ENCODE results near the gene TBX5.

The TBX5 gene

GRCh38 chr12:114335607-114336006, 70.3 kb downstream of the TBX5 start:
- no peaks in the 10 kb centered on the region for H3K36me3 ChIP-seq (replicated peaks)
- TF ChIP-seq, protein P1, sequence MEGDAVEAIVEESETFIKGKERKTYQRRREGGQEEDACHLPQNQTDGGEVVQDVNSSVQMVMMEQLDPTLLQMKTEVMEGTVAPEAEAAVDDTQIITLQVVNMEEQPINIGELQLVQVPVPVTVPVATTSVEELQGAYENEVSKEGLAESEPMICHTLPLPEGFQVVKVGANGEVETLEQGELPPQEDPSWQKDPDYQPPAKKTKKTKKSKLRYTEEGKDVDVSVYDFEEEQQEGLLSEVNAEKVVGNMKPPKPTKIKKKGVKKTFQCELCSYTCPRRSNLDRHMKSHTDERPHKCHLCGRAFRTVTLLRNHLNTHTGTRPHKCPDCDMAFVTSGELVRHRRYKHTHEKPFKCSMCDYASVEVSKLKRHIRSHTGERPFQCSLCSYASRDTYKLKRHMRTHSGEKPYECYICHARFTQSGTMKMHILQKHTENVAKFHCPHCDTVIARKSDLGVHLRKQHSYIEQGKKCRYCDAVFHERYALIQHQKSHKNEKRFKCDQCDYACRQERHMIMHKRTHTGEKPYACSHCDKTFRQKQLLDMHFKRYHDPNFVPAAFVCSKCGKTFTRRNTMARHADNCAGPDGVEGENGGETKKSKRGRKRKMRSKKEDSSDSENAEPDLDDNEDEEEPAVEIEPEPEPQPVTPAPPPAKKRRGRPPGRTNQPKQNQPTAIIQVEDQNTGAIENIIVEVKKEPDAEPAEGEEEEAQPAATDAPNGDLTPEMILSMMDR (IDR thresholded peaks at IDR 0.05; ENCODE audit: low read depth, low read length, missing control alignments): no peak
- H3K4me3 ChIP-seq (ENCODE audit: low read depth, low read length): no peak overlapping the region
- in situ Hi-C loops (cut with HindIII; ENCODE audit: low pct_ligation_motif_present, low sequenced_read_pairs): no loop called here
- no peak for DNase-seq
- no peak overlapping the region for H3K27ac ChIP-seq
- no peaks in the 10 kb centered on the region for H3K27me3 ChIP-seq (replicated peaks)

GRCh38 chr12:114334395-114334794, 71.5 kb downstream of the TBX5 start:
- Histone ChIP-seq H3K27ac (no peak overlapping the region), H3K36me3 (replicated peaks) (no peaks in the 10 kb centered on the region), H3K4me3 (ENCODE audit: low read depth, low read length) (no peak overlapping the region), H3K27me3 (replicated peaks) (no peaks in the 10 kb centered on the region)
- DNase-seq: no peak
- in situ Hi-C loops (cut with HindIII; ENCODE audit: low pct_ligation_motif_present, low sequenced_read_pairs): no loop called here
- TF ChIP-seq, protein P1 (IDR thresholded peaks at IDR 0.05; ENCODE audit: low read depth, low read length, missing control alignments): no peak

GRCh38 chr12:114328292-114328691, 77.7 kb downstream of the TBX5 start:
- no peak overlapping the region for H3K27ac ChIP-seq
- no peak for DNase-seq
- no peak overlapping the region for H3K4me3 ChIP-seq (ENCODE audit: low read depth, low read length)
- TF ChIP-seq, protein P1 (IDR thresholded peaks at IDR 0.05; ENCODE audit: low read depth, low read length, missing control alignments): no peak
- no peaks in the 10 kb centered on the region for H3K36me3 ChIP-seq (replicated peaks)
- H3K27me3 ChIP-seq (replicated peaks): no peaks in the 10 kb centered on the region
- in situ Hi-C loops (cut with HindIII; ENCODE audit: low pct_ligation_motif_present, low sequenced_read_pairs): no loop called here

DNA sequence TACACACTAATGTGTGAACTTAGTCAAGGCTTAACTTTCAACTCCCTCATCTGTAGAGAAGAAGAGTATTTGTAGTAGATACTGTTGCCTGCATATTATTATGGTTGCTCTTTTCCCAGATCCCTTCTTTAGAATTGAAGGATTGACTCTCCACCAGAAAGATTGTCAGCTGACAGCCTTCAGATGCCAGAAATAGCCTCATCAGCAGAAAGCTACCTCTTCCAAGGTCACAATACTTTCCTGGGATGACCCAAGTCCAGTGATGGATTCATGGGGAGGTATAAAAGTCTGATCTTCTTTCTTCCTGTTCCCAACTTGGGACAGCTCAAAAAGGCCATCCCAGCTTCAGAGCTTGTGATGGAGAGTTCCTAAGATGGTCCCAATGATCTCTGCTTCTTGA, 78.2 kb downstream of the TBX5 start:
- no peak for DNase-seq

DNA sequence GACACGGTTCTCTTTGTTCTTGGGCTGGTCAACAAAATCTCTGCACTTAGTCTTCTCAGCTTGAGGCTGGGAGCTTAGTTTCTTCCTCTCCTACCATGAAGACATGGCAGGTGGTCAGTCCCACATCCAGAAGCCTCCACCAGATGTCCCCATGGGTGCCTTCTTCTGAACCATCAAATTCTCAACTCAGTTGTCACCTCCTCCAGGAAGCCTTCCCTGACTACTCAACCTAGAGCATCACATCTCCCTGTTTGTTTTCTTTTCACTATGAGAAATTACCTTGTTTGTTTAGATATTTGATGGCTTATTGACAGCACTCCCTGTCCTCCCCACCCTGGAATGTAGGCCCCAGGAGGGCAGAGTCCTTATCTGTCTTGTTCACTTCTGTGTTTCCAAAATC, 84.4 kb downstream of the TBX5 start:
- H3K27ac ChIP-seq: no peak overlapping the region
- DNase-seq: no peak
- in situ Hi-C loops (cut with HindIII; ENCODE audit: low pct_ligation_motif_present, low sequenced_read_pairs): no loop called here
- H3K36me3 ChIP-seq (replicated peaks): no peaks in the 10 kb centered on the region
- no peak overlapping the region for H3K4me3 ChIP-seq (ENCODE audit: low read depth, low read length)
- H3K27me3 ChIP-seq (replicated peaks): no peaks in the 10 kb centered on the region
- TF ChIP-seq, protein P1 (IDR thresholded peaks at IDR 0.05; ENCODE audit: low read depth, low read length, missing control alignments): no peak

More for the DNA sequence above, 78.2 kb downstream of the TBX5 start:
- TF ChIP-seq, protein P1 (IDR thresholded peaks at IDR 0.05; ENCODE audit: low read depth, low read length, missing control alignments): no peak
- Histone ChIP-seq H3K27me3 (replicated peaks) (no peaks in the 10 kb centered on the region), H3K4me3 (ENCODE audit: low read depth, low read length) (no peak overlapping the region), H3K27ac (no peak overlapping the region), H3K36me3 (replicated peaks) (no peaks in the 10 kb centered on the region)
- in situ Hi-C loops (cut with HindIII; ENCODE audit: low pct_ligation_motif_present, low sequenced_read_pairs): no loop called here

GRCh38 chr12:114320968-114321367, 85.0 kb downstream of the TBX5 start:
- no peak for DNase-seq
- Histone ChIP-seq H3K36me3 (replicated peaks) (no peaks in the 10 kb centered on the region), H3K27me3 (replicated peaks) (no peaks in the 10 kb centered on the region), H3K27ac (no peak overlapping the region), H3K4me3 (ENCODE audit: low read depth, low read length) (no peak overlapping the region)
- in situ Hi-C loops (cut with HindIII; ENCODE audit: low pct_ligation_motif_present, low sequenced_read_pairs): no loop called here
- TF ChIP-seq, protein P1 (IDR thresholded peaks at IDR 0.05; ENCODE audit: low read depth, low read length, missing control alignments): no peak

Measured in brain microvascular endothelial cell (primary cell).